ENCODE results near the gene TRIM66.

- TF ChIP-seq CTCF (conservative IDR thresholded peaks at IDR 0.05; ENCODE audit: low read depth in 2 of 2) (no peak), ETS1 (IDR thresholded peaks at IDR 0.05) (no peak), STAT1 (IDR thresholded peaks at IDR 0.05; ENCODE audit: unreplicated experiment) (no peak), EZH2 (IDR thresholded peaks at IDR 0.05; ENCODE audit: low read depth, unreplicated experiment) (no peak), POLR2AphosphoS5 (IDR thresholded peaks at IDR 0.05; ENCODE audit: low read depth) (no peak), ZNF114 (CRISPR knock-in tag; IDR thresholded peaks at IDR 0.05) (no peak), EZH2phosphoT487 (IDR thresholded peaks at IDR 0.05; ENCODE audit: unreplicated experiment) (no peak), REST (IDR thresholded peaks at IDR 0.05; ENCODE audit: unreplicated experiment) (no peak), CREB1 (CRISPR knock-in tag; IDR thresholded peaks at IDR 0.05; ENCODE audit: low read depth) (no peak), JUNB (IDR thresholded peaks at IDR 0.05; ENCODE audit: unreplicated experiment) (no peak), NANOG (IDR thresholded peaks at IDR 0.05; ENCODE audit: borderline replicate concordance) (no peak)
Observed at GRCh38 chr11:8640267-8640906, 42.1 kb downstream of the TRIM66 start.
